SK-N-SH (cell line): ENCODE data around the gene DNMT3B.

ENCODE experiments used
- CTCF ChIP-seq: fragments of 200-600 bp; sonication (generic); IDR thresholded peaks from 2 replicates; pipeline ENCODE4 v1.6.1; 2017; ENCODE audit warnings: antibody characterized with exemption, mild to moderate bottlenecking, moderate library complexity
- SIN3A ChIP-seq: IDR thresholded peaks from 2 replicates; pipeline ENCODE4 v1.6.1; 2012; ENCODE audit warnings: low read depth, mild to moderate bottlenecking, low read length, moderate library complexity, borderline replicate concordance

DNA sequence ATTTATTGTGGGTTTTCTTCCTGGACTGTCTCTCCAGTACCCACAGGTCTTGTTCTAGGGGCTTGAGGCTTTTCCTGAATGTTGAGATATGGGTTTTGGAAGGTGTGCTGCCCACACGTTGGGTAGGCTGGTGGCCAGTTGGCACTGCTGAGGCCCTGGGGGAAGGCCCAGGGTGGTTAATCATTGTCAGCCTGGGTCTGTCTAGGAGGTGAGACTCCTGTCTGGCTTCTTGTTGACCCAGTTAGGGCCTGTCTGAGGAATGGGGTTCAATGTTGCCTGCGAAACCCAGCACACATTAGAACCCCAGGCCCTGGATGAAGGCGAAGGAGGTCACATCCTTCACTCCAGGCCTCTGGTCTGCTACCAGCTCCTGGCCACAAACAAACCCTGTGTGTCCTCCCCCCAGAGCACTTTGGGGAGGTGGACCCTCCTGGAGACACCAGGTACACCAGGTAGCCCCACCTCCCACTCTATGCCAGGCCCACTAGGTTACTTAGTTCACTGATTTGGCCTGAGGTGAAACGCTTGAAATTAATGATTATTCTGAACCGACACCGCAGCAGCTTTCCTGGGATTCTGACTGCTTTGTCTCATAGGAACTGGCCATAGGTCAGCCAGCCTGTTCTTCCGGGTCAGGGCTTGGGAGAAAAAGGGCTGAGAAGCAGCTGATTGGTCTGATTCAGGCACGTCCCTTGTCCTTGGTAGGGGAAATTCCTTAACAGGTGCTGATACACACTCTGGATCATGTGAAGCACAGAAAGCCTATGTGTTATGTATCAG, 15.2 kb downstream of the DNMT3B start:
- TF ChIP-seq SIN3A (no peak), CTCF (no peak)
